ENCODE results near the gene NPHP4. TPM values are rescaled to one million over a fixed set of nuclear protein-coding genes. Genes with fewer than 3 reads are reported as not detected.

The NPHP4 gene
- total RNA-seq, 4 donors from 2014 or later, result 13.7 to 29.3 (median 18.6) TPM

DNA sequence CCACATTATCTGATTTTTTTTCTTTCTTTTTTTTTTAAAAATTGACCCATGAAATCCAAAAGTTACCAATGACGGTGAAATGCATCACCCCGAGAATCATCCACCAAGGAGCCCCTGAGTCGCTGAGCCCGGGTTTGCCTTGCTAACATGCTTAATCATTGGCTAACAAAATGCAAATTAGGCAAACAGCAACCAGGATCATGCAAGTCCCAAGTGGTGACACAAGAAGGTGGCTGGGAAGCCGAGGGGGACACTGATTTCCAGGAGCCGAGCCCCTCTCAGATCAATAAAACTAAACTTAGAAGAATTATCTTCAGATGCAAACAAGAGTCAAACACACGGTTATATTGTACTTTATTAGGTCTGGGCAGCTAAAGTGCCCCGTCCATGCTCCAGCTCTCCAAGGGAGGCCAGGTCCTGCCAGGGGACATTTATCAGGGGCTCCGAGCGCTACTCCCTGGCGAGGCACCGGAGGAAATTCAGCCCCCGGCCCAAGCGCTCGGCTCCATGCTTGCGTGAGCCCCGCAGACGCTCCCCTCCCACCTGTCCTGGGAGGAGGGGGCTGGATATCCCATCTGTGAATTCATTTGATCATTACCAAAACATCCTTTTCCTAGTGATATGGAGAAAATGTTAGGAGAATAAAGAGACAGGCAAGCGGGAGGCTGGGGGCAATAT is 154.1 kb downstream of the NPHP4 start:
- TF ChIP-seq, protein P1, sequence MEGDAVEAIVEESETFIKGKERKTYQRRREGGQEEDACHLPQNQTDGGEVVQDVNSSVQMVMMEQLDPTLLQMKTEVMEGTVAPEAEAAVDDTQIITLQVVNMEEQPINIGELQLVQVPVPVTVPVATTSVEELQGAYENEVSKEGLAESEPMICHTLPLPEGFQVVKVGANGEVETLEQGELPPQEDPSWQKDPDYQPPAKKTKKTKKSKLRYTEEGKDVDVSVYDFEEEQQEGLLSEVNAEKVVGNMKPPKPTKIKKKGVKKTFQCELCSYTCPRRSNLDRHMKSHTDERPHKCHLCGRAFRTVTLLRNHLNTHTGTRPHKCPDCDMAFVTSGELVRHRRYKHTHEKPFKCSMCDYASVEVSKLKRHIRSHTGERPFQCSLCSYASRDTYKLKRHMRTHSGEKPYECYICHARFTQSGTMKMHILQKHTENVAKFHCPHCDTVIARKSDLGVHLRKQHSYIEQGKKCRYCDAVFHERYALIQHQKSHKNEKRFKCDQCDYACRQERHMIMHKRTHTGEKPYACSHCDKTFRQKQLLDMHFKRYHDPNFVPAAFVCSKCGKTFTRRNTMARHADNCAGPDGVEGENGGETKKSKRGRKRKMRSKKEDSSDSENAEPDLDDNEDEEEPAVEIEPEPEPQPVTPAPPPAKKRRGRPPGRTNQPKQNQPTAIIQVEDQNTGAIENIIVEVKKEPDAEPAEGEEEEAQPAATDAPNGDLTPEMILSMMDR (IDR thresholded peaks at IDR 0.05), result no peak
- no peak for DNase-seq (ENCODE audit: low spot score)
- no peak for ATAC-seq (ENCODE audit: low FRiP score)

DNA sequence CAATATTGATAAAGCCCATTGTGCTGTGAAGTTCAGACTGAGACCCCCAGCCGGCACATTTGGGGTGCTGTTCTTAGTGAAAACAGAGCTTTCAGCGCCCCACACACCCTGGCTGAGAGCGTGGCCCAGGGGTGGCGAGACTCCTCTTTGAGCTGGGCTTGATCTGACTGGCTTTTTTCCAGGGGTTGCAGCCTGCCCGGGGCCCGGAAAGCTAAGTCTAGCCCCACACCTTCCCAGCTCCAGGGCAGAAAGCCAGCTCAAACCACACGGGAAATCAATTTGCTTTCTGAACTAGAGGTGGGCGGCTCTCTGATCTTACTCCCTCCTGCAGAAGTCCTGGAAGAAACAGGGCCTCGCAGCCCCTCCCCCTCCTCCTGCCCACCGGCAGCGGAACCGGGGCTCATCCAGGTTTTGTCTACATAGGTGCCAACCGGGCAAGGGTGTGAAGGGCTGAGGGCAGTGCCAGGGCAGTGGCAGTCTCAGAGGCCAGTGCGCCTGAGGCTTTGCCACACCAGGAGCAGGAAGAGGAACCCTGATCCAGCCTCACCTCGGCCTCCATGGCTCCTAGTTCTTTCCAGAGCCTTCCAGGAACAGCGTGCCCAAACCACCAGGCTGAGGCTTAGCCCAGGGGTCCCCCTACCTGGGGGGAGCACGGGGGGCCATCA is 155.3 kb downstream of the NPHP4 start:
- ATAC-seq (ENCODE audit: low FRiP score) (no peak), DNase-seq (ENCODE audit: low spot score) (no peak)
- TF ChIP-seq, protein P1 (IDR thresholded peaks at IDR 0.05), result no peak

DNA sequence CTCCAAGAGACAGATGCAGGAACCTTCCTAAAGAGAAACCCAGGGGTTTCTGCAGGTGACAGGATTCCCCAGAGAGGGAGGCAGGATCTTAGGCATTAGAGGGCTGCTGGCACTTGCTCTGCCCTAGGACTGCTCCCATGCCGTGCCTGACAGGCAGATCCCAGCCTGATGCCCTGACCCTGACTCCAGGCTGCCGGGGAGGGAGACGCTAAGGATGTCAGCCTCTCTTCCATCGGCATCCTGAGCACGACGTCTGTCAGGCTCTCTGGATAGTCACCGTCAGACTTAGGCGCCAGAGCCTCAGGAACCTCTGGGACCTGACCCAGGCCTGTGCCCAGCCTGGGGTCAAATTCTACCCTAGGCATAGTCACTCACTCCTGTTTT is 157.1 kb downstream of the NPHP4 start:
- DNase-seq (ENCODE audit: low spot score), result no peak
- no peak for ATAC-seq (ENCODE audit: low FRiP score)
- TF ChIP-seq, protein P1 (IDR thresholded peaks at IDR 0.05), result no peak

DNA sequence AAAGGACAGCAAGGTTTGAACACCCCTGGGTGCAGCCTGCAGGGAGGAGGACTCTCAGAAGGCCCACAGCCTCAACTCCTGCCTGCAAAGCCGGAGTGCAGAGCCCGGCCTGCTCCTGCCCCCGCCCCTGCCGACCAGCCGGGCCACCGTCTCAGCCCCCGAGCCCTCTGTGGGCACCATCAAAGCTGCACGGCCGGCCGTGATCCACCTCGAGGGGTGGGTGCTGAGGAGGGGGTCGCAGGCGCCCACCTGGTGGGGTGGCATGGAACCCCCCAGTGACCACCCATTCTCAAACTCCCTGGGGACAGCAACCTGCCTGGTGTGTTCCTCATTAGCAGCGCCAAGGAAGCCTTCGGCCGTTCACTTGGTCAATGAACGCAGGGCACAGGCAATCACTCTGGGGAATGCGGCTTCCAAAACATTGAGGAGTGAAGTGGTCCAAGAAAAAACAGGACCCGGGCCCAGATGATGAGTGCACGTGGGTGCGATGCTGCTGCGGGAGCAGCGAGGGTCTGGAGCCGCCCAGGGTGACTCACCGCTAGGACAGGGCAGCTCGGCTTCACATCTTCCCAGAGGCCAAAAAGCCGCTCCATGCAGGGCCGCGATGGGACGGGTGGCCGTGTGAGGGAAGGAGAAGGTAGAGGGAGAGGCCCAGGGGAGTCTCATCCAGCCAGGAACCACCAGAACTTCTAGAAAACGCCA is 157.6 kb downstream of the NPHP4 start:
- DNase-seq (ENCODE audit: low spot score), result no peak
- ATAC-seq (ENCODE audit: low FRiP score), result no peak
- TF ChIP-seq, protein P1 (IDR thresholded peaks at IDR 0.05), result no peak

DNA sequence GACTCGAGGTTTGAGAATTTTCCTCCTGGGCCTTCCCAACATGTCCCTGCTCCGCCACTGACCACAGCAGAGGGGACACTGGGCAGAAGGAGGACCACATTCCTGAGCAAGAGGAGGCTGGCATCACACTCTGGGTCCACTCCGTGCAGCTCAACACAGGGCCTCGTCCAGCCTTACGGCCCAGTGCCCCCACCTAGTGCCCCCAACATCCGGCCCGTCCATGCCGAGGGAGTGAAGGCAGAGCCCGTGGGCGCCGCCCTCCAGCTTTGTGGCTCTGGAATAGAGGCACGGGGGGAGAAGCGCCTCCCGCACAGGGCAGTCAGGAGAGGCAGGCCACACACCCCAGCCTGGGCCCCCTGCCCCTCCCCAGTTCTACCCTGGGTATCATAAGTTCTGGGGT is 158.3 kb downstream of the NPHP4 start:
- DNase-seq (ENCODE audit: low spot score), result no peak
- TF ChIP-seq, protein P1 (IDR thresholded peaks at IDR 0.05), result no peak
- ATAC-seq (ENCODE audit: low FRiP score), result no peak

DNA sequence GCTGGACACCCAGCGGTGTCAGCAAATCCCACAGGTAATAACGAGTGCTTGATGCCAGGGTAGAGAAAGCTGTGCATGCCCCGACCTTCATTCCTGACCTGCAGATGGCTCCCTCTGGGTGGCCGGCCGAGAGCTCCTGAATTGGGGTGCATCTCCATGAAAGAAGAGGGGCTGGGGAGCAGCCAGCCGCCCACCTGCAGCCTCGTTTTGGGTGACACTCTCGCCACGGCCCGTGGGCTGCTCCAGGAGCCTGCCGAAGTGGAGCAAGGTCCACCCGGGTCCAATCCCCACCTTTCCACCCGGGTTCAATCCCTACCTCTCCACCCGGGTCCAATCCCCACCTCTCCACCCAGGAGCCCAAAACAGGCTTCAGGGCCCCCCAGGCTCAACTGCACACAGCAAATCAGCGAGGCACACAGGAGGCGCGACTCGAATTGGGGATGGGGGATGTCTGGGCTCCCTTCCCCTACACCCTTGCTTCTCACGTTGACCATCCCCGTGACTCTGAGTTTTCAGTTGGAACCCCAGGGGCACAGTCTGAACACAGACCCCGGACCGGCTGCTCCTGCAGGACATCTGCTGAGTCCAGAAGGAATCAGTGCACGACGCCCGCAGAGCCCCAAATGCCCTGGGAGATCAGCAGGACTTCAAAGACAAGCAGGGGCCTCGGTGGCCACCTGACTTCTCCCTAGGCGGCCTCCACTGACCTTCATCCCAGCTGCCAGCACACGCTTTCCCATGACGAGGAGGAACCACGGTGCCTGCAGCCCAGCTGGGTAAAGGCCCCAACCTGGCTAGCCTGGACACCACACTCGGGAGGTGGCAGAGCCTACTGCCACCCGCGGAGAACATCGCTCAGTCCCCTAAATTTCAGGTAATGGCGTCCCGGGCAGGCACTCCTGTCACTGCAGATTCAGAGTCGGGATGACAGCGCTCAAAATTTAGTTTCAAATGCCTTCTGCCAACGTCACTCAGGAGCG is 159.0 kb downstream of the NPHP4 start:
- TF ChIP-seq, protein P1 (IDR thresholded peaks at IDR 0.05), result no peak
- DNase-seq (ENCODE audit: low spot score) (no peak), ATAC-seq (ENCODE audit: low FRiP score) (no peak)

All from omental fat pad (tissue), 4 donors.